G401 (cell line): ENCODE measurements around the gene MYOF. TPM values are rescaled to one million over a fixed set of nuclear protein-coding genes. Genes with fewer than 3 reads are reported as not detected.
"Not testable (repeated sequence)": the region's sequence is repeated elsewhere in the genome, so short reads cannot be mapped to it uniquely, and the experiment has no call there.

Experiments used
- DNase-seq: peaks from one replicate; pipeline ENCODE4 v3.0.0-alpha.2; 2015; ENCODE audit warnings: low spot score
- in situ Hi-C: cut with HindIII; loops from 2 replicates; pipeline ENCODE4 v1.10.0; 2016; ENCODE audit warnings: low sequenced_read_pairs, mixed read lengths
- total RNA-seq: library from RNA; depleted of rRNA; stranded (reverse); fragments of >200 nt; shearing (Covaris generic); gene quantifications from 2 replicates; pipeline ENCODE4 v1.2.3, GENCODE V29; 2014

MYOF gene
- total RNA-seq, 1 experiment from 2014 or later, result 72.7 TPM

GRCh38 chr10:93333278-93333978, 148.7 kb downstream of the MYOF start:
- no peak for DNase-seq
- in situ Hi-C loops, result no loop called here

GRCh38 chr10:93330824-93331223, 151.3 kb downstream of the MYOF start:
- no peak for DNase-seq
- in situ Hi-C loops, result no loop called here

- in situ Hi-C loops, result no loop called here
- no peak for DNase-seq
Observed at GRCh38 chr10:93319896-93320295, 162.2 kb downstream of the MYOF start.

GRCh38 chr10:93319096-93319495, 163.0 kb downstream of the MYOF start:
- DNase-seq, result no peak
- in situ Hi-C loops, result no loop called here

- in situ Hi-C loops, result no loop called here
- DNase-seq, result no peak
Observed at GRCh38 chr10:93315246-93315645, 166.9 kb downstream of the MYOF start.

GRCh38 chr10:93314656-93315055, 167.5 kb downstream of the MYOF start:
- in situ Hi-C loops, DNase-seq: not testable (repeated sequence)

GRCh38 chr10:93313798-93314197, 168.3 kb downstream of the MYOF start:
- in situ Hi-C loops, result no loop called here
- no peak for DNase-seq

GRCh38 chr10:93309062-93309461, 173.1 kb downstream of the MYOF start:
- no peak for DNase-seq
- in situ Hi-C loops, result no loop called here

- in situ Hi-C loops, result no loop called here
- DNase-seq, result no peak
Observed at GRCh38 chr10:93305122-93305521, 177.0 kb downstream of the MYOF start.

GRCh38 chr10:93300981-93301380, 181.2 kb downstream of the MYOF start:
- DNase-seq, result no peak
- in situ Hi-C loops, result no loop called here

GRCh38 chr10:93300288-93300917, 181.7 kb downstream of the MYOF start:
- DNase-seq, result no peak
- in situ Hi-C loops, result no loop called here

- no peak for DNase-seq
- in situ Hi-C loops, result no loop called here
Observed at GRCh38 chr10:93299606-93300287, 182.4 kb downstream of the MYOF start.

- in situ Hi-C loops, result no loop called here
- no peak for DNase-seq
Observed at GRCh38 chr10:93299195-93299594, 182.9 kb downstream of the MYOF start.

GRCh38 chr10:93296151-93296550, 186.0 kb downstream of the MYOF start:
- in situ Hi-C loops, result no loop called here
- no peak for DNase-seq

GRCh38 chr10:93293999-93294398, 188.1 kb downstream of the MYOF start:
- in situ Hi-C loops, result no loop called here
- DNase-seq, result no peak

GRCh38 chr10:93290661-93291354, 191.3 kb downstream of the MYOF start:
- in situ Hi-C loops, result no loop called here
- DNase-seq, result peak; percentile 6

- in situ Hi-C loops, result no loop called here
- peak; percentile 61 for DNase-seq
Observed at GRCh38 chr10:93288679-93289634, 193.2 kb downstream of the MYOF start.

GRCh38 chr10:93287775-93288174, 194.4 kb downstream of the MYOF start:
- no peak for DNase-seq
- in situ Hi-C loops, result no loop called here

GRCh38 chr10:93284246-93284645, 197.9 kb downstream of the MYOF start:
- DNase-seq, in situ Hi-C loops: not testable (repeated sequence)
